ENCODE results near the gene SEMA4A. TPM values are rescaled to one million over a fixed set of nuclear protein-coding genes. Genes with fewer than 3 reads are reported as not detected.
A peak's percentile ranks its signal among the peaks of the same experiment; 100 is the strongest.
"Not testable (repeated sequence)": the region's sequence is repeated elsewhere in the genome, so short reads cannot be mapped to it uniquely, and the experiment has no call there.

The SEMA4A gene
- total RNA-seq, 1 experiment from 2014 or later: 0.10 TPM

GRCh38 chr1:156118177-156118868 lies 35.1 kb upstream of the SEMA4A start:
- DNase-seq (ENCODE audit: extremely low read depth, low read depth): no peak

GRCh38 chr1:156119503-156120209 lies 33.7 kb upstream of the SEMA4A start:
- no peak for DNase-seq (ENCODE audit: extremely low read depth, low read depth)

- DNase-seq (ENCODE audit: extremely low read depth, low read depth): no peak
Measured at GRCh38 chr1:156120318-156120717, 33.1 kb upstream of the SEMA4A start.

GRCh38 chr1:156121005-156121404 lies 32.4 kb upstream of the SEMA4A start:
- DNase-seq (ENCODE audit: extremely low read depth, low read depth): not testable (repeated sequence)

GRCh38 chr1:156121457-156121856 lies 31.9 kb upstream of the SEMA4A start:
- DNase-seq (ENCODE audit: extremely low read depth, low read depth): no peak

GRCh38 chr1:156122086-156122485 lies 31.3 kb upstream of the SEMA4A start:
- DNase-seq (ENCODE audit: extremely low read depth, low read depth): no peak

- peak; percentile 90 for DNase-seq (ENCODE audit: extremely low read depth, low read depth)
Measured at GRCh38 chr1:156122519-156123355, 30.6 kb upstream of the SEMA4A start.

GRCh38 chr1:156123356-156124196 lies 29.8 kb upstream of the SEMA4A start:
- peak; percentile 98 for DNase-seq (ENCODE audit: extremely low read depth, low read depth)

- no peak for DNase-seq (ENCODE audit: extremely low read depth, low read depth)
Measured at GRCh38 chr1:156124557-156125483, 28.6 kb upstream of the SEMA4A start.

- DNase-seq (ENCODE audit: extremely low read depth, low read depth): not testable (repeated sequence)
Measured at GRCh38 chr1:156125544-156125943, 27.8 kb upstream of the SEMA4A start.

- peak; percentile 78 for DNase-seq (ENCODE audit: extremely low read depth, low read depth)
Measured at GRCh38 chr1:156126043-156126629, 27.2 kb upstream of the SEMA4A start.

- DNase-seq (ENCODE audit: extremely low read depth, low read depth): no peak
Measured at GRCh38 chr1:156126630-156127534, 26.5 kb upstream of the SEMA4A start.

GRCh38 chr1:156128308-156128653 lies 25.1 kb upstream of the SEMA4A start:
- no peak for DNase-seq (ENCODE audit: extremely low read depth, low read depth)

- no peak for DNase-seq (ENCODE audit: extremely low read depth, low read depth)
Measured at GRCh38 chr1:156128654-156129597, 24.5 kb upstream of the SEMA4A start.

- peak; percentile 98 for DNase-seq (ENCODE audit: extremely low read depth, low read depth)
Measured at GRCh38 chr1:156129687-156130577, 23.5 kb upstream of the SEMA4A start.

GRCh38 chr1:156130578-156130942 lies 22.8 kb upstream of the SEMA4A start:
- DNase-seq (ENCODE audit: extremely low read depth, low read depth): no peak
